ENCODE measurements around the gene LRBA. TPM values are rescaled to one million over a fixed set of nuclear protein-coding genes. Genes with fewer than 3 reads are reported as not detected.

Gene LRBA
- total and polyA plus RNA-seq, 9 of the 15 experiments (the other 6 are each of a cell fraction or from before 2014, with no cell fraction given), result 24.2 to 88.7 (median 59.7) TPM

DNA sequence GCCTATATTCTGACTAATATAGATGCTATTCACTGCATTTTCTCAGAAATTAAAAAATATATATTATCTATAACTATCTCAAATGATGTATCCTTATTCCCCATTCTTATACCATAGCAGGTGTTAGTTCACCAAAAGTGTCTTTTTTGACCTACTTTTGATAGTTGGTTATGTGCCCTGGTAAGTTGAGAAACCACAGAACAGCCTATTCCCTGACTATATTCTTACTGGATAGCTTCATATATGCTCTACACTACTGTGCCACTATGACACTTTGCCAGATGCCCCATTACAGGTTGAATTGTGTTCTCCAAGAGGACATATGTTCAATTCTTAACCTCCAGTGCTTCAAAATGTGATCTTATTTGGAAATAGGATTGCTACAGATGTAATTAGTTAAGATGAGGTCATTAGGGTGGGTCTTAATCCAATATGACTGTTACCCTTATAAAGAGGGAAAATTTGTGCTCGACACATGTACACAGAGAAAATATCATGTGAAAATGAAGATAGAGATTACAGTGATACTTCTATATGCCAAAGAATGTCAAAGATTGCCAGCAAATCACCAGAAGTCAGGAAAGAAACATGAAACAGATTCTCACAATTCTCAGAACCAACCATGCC, 76.1 kb downstream of the LRBA start (continued):
- TF ChIP-seq, protein P1, sequence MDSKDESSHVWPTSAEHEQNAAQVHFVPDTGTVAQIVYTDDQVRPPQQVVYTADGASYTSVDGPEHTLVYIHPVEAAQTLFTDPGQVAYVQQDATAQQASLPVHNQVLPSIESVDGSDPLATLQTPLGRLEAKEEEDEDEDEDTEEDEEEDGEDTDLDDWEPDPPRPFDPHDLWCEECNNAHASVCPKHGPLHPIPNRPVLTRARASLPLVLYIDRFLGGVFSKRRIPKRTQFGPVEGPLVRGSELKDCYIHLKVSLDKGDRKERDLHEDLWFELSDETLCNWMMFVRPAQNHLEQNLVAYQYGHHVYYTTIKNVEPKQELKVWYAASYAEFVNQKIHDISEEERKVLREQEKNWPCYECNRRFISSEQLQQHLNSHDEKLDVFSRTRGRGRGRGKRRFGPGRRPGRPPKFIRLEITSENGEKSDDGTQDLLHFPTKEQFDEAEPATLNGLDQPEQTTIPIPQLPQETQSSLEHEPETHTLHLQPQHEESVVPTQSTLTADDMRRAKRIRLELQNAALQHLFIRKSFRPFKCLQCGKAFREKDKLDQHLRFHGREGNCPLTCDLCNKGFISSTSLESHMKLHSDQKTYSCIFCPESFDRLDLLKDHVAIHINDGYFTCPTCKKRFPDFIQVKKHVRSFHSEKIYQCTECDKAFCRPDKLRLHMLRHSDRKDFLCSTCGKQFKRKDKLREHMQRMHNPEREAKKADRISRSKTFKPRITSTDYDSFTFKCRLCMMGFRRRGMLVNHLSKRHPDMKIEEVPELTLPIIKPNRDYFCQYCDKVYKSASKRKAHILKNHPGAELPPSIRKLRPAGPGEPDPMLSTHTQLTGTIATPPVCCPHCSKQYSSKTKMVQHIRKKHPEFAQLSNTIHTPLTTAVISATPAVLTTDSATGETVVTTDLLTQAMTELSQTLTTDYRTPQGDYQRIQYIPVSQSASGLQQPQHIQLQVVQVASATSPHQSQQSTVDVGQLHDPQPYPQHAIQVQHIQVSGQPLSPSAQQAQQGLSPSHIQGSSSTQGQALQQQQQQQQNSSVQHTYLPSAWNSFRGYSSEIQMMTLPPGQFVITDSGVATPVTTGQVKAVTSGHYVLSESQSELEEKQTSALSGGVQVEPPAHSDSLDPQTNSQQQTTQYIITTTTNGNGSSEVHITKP (IDR thresholded peaks at IDR 0.05; ENCODE audit: partially characterized antibody), result no peak
- TF ChIP-seq ZNF384 (IDR thresholded peaks at IDR 0.05; ENCODE audit: low read depth, low read length) (no peak), PTTG1 (tag; IDR thresholded peaks at IDR 0.05; ENCODE audit: low read depth) (no peak)

DNA sequence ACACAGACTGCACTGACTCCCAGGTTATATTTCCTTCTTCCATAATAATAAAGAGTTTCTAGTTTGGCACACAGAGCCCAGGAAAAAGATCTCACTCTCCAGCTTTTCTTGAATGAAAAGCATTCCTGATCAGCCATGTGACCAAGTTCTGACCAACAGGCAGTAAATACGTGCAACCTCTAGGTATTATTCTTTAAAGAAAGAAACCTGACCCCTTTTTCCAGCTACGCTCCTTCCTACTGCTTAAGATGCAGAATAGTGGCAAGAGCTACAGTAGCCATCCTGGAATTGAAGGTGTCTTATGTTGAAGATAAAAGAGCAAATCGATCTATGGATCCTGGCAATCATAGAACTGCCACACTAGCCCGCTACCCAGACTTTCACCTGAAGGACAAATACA, 76.7 kb downstream of the LRBA start:
- in situ Hi-C loops (cut with MboI), result no loop called here
- Histone ChIP-seq H4K20me1 (replicated peaks; ENCODE audit: control insufficient read depth, insufficient read depth, low read length) (no peaks in the 10 kb centered on the region), H3K9ac (ENCODE audit: insufficient read depth in 1 of 2, low read depth in 2 of 2, low read length in 2 of 2) (no peak overlapping the region), H3K9me3 (replicated peaks; ENCODE audit: control insufficient read depth, insufficient read depth, low read depth, low read length) (no peaks in the 10 kb centered on the region), H3K4me1 (replicated peaks in 1 of 2; ENCODE audit: control insufficient read depth in 2 of 2, insufficient read depth in 2 of 2, low read length in 2 of 2) (peaks cover 0 to 3% of the 10 kb centered on the region in 2 experiments; a peak in 3 of 5 replicates), H2AFZ (ENCODE audit: low read depth, low read length) (no peak overlapping the region), H3K79me2 (ENCODE audit: control insufficient read depth, insufficient read depth, low read length) (peaks cover 87% of the 10 kb centered on the region), H3K9me1 (ENCODE audit: control insufficient read depth, insufficient read depth, low read length) (no peaks in the 10 kb centered on the region), H3K36me3 (ENCODE audit: control insufficient read depth, insufficient read depth, low read length) (no peaks in the 10 kb centered on the region), H3K27me3 (ENCODE audit: control insufficient read depth in 2 of 2, insufficient read depth in 2 of 2, low read length in 2 of 2) (no peaks in the 10 kb centered on the region), H3K4me2 (ENCODE audit: insufficient read depth, low read length) (no peak overlapping the region), H3K4me3 (no peak overlapping the region), H3K27ac (ENCODE audit: extremely low read depth, low read depth, low read length) (peak overlapping the region; percentile 33; the same call in 1 of the 3 replicates)
- ATAC-seq (peak; percentile 30), FAIRE-seq (no peak), DNase-seq (ENCODE audit: extremely low read depth in 1 of 4, low spot score in 3 of 4) (no peak)
- ChIA-PET POLR2A (no interaction called here), CTCF (ENCODE audit: low intra/inter-chr PET ratio) (no interaction called here)
- intact Hi-C loops (cut with micrococcal nuclease), result no loop called here
- no TSS peak for BruUV-seq (replicated peaks)
- TF ChIP-seq ZNF586 (CRISPR knock-in tag; conservative IDR thresholded peaks at IDR 0.05) (no peak), CHD1 (IDR thresholded peaks at IDR 0.05; ENCODE audit: low read length) (no peak), C11orf30 (IDR thresholded peaks at IDR 0.05; ENCODE audit: low read depth) (no peak), SAFB (IDR thresholded peaks at IDR 0.05; ENCODE audit: borderline replicate concordance, low read depth, low read length) (no peak), LEF1 (IDR thresholded peaks at IDR 0.05) (no peak), MCM3 (IDR thresholded peaks at IDR 0.05) (no peak), CBFB (CRISPR knock-in tag; IDR thresholded peaks at IDR 0.05) (no peak), RBM17 (IDR thresholded peaks at IDR 0.05; ENCODE audit: borderline replicate concordance, low read depth, low read length) (no peak), ZFP30 (CRISPR knock-in tag; IDR thresholded peaks at IDR 0.05; ENCODE audit: borderline replicate concordance) (no peak), POU5F1 (IDR thresholded peaks at IDR 0.05; ENCODE audit: borderline replicate concordance, low read depth, low read length, partially characterized antibody) (no peak)
- TF ChIP-seq, protein P2, sequence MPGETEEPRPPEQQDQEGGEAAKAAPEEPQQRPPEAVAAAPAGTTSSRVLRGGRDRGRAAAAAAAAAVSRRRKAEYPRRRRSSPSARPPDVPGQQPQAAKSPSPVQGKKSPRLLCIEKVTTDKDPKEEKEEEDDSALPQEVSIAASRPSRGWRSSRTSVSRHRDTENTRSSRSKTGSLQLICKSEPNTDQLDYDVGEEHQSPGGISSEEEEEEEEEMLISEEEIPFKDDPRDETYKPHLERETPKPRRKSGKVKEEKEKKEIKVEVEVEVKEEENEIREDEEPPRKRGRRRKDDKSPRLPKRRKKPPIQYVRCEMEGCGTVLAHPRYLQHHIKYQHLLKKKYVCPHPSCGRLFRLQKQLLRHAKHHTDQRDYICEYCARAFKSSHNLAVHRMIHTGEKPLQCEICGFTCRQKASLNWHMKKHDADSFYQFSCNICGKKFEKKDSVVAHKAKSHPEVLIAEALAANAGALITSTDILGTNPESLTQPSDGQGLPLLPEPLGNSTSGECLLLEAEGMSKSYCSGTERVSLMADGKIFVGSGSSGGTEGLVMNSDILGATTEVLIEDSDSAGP (CRISPR knock-in tag; IDR thresholded peaks at IDR 0.05), result no peak
- TF ChIP-seq, protein P3, sequence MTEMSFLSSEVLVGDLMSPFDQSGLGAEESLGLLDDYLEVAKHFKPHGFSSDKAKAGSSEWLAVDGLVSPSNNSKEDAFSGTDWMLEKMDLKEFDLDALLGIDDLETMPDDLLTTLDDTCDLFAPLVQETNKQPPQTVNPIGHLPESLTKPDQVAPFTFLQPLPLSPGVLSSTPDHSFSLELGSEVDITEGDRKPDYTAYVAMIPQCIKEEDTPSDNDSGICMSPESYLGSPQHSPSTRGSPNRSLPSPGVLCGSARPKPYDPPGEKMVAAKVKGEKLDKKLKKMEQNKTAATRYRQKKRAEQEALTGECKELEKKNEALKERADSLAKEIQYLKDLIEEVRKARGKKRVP (CRISPR knock-in tag; IDR thresholded peaks at IDR 0.05), result no peak
- 62% methylated on average over 4 of the region's 4 CpGs for WGBS (ENCODE audit: insufficient coverage, low coverage, missing lambda C conversion rate)

Data from K562 (cell line).